Bronchial smooth muscle cell (primary cell): Measurements from ENCODE around the gene BAD. TPM values are rescaled to one million over a fixed set of nuclear protein-coding genes. Genes with fewer than 3 reads are reported as not detected.

ENCODE experiments used
- total RNA-seq: library from RNA; depleted of rRNA; stranded (reverse); fragments of >200 nt; gene quantifications from 2 replicates; pipeline ENCODE4 v1.2.1, GENCODE V29; 2014

The BAD gene
- 43.1 and 65.1 TPM in 2 replicates for total RNA-seq

DNA sequence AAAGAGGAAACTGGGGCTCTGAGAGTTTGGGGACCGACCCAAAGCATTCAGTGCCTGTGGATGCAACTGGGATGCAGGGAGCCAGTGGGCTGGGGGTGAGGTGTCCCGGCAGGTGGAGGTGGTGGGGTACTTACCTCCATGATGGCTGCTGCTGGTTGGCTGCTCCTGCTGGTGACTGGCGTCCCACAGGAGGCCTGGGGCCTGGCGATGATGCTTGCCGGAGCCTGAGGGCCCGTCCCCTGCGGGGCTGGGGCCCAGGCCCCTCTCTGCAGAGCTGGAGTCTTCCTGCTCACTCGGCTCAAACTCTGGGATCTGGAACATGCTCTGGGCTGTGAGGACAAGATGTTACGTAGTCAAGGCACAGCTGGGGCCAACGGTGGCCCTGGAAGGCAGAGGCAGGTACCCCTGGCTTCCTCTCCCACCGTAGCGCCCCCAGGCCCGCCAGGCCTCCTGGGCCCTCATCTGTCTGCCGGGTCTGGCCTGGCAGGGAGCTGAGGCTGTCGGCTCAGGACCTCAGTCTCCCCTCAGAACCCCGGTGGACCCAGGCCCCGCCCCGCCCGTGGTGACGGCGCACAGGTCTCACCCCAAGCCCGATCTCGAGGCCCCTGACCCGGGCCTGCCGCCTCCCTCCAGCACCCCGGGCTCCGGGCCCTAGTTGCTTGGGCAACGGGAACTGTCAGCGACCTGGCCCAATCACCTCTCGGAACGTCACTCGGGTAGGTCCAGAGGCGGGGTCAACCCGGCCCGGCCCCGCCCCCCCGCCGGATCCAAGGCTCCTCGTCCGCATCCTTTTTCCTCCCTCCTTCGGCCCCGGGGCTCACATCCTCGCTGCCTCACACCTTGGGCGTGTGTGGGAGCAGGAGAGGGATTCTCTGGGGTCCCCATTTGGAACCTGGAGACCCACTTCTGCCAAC is at the start of gene BAD:
BAD (minus strand) TSS at position 618 of the 914 bp plus-strand sequence; CDS start at position 321, 297 bp downstream.

DNA sequence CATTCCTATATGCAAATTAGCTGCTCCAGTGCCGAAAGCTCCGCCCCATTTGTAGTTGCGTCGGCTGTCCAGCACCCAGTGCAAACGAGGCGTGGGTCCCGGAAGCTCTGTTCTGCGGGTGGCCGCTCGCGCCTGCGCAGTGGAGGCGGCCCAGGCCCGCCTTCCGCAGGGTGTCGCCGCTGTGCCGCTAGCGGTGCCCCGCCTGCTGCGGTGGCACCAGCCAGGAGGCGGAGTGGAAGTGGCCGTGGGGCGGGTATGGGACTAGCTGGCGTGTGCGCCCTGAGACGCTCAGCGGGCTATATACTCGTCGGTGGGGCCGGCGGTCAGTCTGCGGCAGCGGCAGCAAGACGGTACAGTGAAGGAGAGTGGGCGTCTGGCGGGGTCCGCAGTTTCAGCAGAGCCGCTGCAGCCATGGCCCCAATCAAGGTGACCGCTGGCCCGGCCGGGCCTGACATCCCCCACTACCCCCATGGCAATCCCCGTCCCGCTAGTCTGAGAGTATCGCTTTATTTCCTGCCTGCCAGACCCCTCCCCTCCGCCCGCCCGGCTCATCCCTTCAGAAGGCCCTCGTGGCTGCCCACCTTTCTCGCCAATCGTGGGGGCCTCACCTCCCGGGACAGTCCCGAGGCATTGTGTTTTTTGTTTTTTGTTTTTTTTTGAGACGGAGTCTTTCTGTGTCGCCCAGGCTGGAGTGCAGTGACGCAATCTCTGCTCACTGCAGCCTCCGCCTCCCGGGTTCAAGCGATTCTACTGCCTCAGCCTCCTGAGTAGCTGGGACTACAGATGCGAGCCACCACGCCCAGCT is 33.7 kb upstream of the BAD start, which contains the start of gene PRDX5:
PRDX5 (plus strand) TSS at position 161 of the 805 bp plus-strand sequence; CDS start at position 256, 95 bp downstream.

DNA sequence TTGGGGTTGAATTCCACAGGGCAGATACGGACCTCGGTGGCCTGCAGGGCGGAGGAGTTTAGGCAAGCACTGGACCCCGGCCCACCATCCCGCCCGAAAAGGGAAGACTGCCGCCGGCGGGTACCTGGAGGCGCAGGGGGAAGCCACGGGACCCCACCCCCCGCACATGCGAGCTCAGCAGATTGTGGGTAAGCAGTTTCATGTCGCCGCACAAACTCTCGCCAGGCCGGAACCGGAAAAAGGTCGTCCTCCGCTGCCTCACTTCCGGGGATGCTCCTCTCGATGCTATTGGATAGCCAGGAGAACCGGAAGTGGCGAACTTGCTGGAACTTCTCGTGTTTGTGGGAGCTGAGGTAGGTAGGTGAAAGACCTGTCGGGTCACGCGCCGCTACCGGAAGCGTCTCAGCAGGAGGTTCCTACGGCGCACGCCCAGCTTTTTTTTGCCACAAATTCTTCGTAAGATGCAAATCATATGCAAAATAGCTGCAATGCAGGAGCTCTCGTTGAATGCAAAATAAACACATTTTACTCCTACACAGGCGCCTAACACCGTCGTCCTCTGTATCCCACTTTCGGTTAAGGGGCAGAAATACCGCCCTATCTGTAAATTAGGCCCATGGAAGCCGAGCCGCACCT is 33.0 kb upstream of the BAD start, which contains the start of gene TRMT112:
TRMT112 (minus strand) TSS at position 235 of the 636 bp plus-strand sequence; CDS start at position 202, 33 bp downstream.

DNA sequence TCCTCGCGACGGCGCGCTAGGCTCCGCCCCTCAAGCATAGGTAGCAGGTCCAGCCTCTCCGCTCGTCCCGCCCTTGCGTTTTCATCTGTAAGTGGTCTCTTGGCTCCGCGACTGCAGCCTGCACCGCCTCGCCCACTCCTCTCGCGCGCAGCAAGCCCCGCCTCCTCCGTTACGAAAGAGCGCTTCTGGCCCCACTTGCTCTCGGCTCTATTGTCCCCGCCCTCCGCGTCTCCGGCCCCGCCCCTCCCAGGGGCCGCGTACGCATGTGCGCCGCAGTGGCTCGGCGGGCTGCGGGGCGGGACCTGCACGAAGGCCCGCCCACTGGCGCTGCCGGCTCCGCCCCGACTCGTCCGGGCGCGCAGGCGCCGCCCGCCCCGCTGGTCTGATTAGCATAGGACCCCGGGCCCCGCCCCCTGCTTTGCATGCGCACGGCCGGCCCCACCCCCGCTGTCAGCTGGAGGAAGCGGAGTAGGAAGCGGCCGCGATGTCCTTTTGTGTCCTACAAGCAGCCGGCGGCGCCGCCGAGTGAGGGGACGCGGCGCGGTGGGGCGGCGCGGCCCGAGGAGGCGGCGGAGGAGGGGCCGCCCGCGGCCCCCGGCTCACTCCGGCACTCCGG is 20.7 kb upstream of the BAD start, which contains the start of gene ESRRA:
ESRRA (plus strand) TSS at position 450 of the 616 bp plus-strand sequence. CDS start 1,656 bp downstream, outside the sequence.

DNA sequence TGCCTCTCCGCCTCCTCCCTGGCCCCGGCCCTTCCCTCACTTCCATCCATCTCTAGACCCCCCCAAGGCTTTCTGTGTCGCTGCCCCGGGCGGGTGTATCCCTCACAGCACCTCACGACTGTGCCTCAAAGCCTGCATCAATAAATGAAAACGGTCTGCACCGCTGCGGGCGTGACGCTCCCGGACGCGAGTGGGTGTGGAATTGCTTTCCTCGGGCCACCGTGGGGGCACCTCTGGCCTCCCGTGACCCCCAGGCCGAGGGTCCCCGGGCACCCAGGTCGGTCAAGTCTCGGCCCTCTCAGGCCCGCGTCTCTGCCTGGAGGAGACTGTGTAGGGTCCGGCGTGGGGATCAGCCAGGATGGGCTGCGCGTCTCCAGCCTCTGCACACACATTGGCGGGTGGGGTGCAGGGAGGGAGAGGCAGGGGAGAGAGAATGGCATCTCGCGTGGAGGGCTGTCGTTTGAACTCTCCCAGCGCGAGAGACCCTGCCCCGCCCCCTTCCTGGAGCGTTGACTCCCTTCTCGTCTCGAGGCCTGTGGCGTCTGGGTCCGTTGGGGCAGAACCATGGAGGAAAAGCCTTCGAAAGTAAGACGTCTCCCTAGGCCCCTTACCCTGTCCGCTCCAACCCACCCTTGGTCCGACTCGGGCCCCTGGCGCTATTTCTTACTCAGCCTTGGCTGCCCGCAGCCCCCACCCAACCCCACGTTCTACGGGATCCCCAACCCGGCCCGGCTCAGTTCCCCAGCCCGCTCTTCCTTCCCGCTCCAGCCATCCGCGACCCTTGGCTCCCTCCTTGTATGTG is 15.6 kb upstream of the BAD start, which contains the start of gene CATSPERZ:
CATSPERZ (plus strand) TSS at position 512 of the 802 bp plus-strand sequence; CDS start at position 565, 53 bp downstream.

DNA sequence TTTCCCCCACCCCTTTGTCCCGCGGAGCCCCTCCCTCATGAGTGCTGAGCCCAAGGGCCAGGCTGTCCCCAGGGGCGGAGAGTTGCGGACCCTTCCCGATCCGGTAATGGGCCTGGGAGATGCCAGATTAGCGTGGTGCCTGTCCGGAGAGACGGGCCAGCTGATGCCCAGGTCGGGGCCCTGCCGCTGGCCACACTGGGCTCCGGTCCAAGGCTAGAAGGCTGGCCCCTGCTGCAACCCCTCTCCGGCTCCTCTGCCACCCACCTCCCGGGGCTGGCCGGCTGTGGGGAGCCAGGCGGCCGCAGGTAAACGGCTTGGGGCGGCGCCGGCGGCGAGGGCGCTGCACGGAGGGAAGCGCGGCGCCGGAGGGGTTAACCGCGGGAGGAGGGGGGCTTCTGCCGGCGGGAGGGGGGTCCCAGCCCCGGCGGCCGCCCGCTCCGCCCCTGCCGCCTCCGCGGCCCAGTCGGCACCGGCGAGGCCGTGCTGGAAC is 6.8 kb upstream of the BAD start, which contains the start of gene KCNK4:
KCNK4 (plus strand) TSS at position 41 of the 490 bp plus-strand sequence. CDS start 1,717 bp downstream, outside the sequence.

DNA sequence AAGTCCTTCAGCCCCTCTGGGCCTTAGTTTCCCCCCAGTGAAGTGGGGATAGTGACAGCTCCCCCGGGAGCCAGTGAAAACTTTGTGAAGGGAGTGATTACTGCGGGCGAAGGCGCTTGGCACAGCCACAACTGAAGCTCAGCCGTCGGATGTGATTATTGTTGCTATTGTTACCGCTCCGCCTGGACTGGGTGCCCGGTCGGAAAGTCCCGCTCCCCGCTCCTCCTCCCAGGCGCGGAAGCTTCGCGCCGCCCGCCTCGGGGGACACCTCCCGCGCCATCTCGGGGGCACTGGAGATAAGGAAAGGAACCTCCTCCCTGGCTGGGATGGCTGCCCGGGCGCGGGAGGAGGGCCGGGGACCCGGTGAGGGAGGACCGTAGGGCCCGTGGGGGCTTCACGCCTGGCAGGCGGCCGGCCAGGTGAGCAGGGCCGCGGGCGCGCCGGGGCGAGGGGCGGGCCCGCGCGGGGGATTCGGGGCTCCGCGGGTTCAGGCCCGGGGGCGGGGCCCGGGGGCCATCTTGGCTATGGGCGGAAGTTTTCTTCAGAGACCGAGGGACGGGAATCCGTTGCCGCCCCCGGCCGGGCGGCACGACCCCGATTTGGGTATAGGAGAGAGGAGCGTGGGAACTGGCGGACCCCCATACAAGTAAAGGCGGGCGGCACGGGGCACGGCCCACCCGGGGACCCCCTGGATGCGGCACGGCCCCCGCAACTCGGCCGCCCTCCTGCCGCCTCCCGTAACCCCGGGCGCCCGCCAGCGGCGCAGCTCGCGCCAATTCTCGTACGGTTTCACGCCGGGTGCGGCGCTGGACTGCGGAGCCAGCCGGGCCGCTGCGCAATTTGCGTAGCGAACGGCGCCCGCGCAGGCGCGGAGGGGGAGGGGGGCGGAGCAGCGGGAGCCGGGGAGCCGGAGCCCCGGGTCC is 758 bp upstream of the BAD start, which contains the start of gene GPR137:
GPR137 (plus strand) TSS at position 887 of the 923 bp plus-strand sequence. CDS start 677 bp downstream, outside the sequence.

DNA sequence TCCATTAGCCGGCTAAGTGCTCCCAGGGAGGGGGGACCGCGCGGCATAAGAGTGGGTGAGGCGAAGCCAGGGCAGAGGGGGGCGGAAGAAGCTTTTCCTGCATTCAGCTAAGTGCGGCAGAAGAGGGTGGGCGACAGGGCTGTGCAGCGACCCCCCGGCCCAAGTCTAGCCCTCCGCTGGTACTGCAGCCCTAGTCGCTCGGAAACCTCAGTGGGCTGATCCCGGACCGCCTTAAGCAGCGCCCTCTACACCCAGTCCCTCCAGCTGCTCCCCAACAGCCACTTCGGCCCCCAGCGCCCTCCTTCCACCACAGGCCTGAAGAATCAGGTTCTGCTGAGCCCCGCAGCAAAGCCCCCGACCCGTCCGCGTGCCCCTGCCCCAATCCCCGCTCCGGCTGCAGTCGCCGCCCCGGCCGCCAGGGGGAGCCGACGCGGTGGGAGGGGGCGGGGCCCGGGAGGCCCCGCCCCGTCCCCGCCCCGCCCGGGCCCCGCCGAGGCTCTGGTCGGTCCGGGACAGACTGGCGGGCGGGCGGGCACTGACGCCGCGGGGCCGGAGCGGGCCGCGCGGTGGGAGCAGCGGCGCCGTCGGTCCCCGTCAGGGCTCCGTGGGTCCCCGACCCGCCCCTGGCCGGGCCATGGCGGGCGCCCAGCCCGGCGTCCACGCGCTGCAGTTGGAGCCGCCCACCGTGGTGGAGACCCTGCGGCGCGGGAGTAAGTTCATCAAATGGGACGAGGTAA is 33.3 kb downstream of the BAD start, which contains the start of gene PLCB3:
PLCB3 (plus strand) TSS at position 515 of the 737 bp plus-strand sequence; CDS start at position 635, 120 bp downstream.

DNA sequence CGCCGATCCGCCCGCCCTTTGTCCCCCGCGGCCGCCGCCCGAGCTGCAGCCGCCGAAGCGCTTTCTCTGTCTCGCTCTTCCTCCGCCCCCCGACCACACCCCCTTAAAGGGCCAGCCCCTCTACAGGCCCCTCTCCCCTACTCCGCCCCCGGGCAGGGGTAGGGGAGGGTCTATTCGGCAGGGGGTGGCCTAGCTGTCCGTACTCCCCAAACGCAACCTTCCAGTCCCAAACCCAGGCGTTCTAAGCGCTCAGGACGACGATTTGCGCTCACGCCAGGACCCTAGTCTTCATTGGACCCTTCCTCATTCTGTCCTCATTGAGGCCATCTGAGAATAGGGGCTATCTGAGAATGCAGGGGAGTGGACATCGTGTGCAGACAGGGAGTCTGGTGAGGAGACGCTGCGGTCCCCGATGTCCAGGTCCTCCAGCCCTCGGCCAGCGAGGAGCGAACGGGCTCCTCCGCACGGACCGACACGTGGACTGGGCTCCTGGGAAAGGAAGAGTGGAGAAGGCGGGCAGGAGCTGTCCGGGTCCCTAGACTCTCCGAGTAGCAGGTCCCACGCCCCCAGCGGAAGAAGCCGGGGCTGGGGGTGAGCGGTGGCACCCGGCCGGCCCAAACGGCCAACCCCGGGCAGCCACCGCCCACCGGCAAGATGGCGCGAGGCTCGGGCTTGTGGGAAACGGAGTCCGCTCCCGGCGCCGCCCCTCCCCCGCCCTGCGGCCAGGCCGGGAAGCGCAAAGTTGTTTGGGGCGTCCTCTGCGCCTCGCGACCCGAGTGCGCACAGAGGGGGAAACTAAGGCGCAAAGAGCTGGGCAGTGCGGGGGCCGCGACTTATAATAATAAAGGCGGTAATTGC is 37.4 kb downstream of the BAD start, which contains the start of gene PPP1R14B:
PPP1R14B (minus strand) TSS at position 73 of the 858 bp plus-strand sequence. CDS start 270 bp downstream, outside the sequence.

DNA sequence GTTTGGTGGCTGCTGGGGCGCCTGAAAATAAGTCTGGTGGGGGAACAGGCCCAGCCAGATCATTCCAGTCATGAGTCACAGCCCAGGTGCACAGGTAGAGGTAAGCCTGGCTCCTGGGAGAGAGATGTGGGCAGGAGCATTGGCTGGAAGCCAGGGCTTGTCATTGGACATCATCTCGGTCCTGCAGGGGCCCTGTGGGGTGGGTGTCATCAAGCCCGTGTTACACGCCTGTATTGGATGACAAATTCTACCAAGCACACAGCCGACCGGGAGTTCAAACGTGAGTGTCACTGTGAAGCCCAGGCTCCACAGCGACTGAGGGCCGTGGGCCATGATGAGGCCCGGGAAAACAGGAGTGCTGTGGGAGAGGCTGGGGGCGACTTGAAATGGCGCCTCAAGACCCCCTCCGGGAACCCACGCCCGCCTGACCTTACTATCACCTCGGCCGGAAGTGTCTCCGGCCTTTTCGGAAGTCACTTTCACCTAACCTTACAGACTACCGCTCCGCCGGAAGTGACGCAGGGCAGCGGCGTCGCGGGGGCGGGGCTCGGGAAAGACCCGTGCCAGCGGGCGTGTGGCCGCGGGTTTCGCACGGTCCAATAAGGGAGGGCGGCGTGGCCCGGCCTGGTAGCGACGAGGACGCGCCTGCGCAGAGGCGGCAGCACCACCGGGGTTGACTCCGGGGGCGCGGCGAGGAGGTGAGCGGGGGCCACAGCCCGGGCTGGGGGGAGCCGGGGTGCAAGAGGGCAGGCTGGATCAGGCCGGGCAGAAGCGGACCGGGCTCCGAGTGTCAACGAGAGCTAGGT is 43.8 kb downstream of the BAD start, which contains the start of gene FKBP2:
FKBP2 (plus strand) TSS at position 661 of the 806 bp plus-strand sequence. CDS start 1,293 bp downstream, outside the sequence.

DNA sequence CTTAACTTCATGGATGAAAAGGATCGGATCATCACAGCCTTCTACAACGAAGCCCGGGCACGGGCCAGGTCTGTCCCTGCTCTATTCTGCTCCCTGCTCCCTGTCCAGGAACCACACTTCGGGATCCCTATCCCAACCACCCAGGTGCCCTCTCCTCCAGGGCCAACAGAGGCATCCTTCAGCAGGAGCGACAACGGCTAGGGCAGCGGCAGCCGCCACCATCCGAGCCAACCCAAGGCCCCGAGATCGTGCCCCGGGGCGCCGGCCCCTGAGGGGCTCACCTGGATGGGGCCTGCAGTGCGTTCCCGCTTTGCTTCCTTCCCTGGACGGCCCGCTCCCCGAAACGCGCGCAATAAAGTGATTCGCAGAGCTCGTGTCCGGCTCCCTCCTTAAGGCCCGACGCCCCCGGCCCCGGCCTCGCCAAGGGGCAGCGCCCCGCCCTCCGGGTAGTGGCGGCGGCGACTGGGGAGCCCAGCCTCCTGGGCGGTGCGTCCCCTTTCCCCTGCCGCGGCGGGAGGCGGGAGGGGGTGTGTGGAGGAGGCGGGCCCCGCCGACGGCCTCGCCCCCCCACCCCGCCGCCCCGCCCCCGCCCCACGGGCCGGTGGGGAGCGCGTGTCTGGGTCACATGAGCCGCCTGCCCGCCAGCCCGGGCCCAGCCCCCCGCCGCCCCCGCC is 50.4 kb downstream of the BAD start, which contains the start of gene VEGFB:
VEGFB (plus strand) TSS at position 672 of the 674 bp plus-strand sequence. CDS start 250 bp downstream, outside the sequence.

DNA sequence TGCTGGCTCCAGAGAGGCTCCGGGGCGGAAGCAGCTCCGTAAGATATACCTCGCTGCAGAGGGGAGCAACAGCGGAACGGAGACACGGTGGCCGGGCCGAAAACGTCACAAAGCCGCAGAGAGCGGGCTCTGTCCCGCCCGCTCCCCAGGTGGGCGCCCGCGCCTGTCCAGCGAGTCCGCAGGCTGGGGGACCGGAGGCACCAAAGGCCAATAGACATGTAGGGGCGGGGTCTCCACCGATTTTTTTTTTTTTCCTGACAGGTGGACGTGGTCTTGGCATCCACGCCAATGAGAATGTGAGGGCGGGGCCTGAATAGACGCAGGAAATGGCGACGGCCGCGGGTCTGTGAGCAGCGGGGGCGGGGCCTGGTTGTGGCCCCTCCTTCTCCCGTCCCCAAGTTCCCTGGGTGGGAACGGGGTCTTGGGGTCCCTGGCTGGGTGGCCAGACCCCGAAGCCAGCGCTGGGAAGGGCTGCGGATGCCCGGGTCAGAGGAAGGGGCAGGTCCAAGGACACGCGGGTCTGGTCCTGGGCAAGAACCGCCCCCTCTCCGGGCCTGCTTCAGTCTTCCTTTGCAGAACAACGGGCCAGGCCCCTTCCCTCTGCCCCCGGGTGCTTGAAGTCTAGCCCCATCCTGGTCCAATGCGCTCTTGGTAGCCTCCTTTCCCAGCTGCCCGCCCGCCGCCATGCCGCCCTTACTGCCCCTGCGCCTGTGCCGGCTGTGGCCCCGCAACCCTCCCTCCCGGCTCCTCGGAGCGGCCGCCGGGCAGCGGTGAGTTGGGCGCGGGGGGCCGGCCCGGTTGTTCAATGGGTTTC is 54.1 kb downstream of the BAD start, which contains the start of gene DNAJC4:
DNAJC4 (plus strand) TSS at position 378 of the 814 bp plus-strand sequence; CDS start at position 685, 307 bp downstream.

DNA sequence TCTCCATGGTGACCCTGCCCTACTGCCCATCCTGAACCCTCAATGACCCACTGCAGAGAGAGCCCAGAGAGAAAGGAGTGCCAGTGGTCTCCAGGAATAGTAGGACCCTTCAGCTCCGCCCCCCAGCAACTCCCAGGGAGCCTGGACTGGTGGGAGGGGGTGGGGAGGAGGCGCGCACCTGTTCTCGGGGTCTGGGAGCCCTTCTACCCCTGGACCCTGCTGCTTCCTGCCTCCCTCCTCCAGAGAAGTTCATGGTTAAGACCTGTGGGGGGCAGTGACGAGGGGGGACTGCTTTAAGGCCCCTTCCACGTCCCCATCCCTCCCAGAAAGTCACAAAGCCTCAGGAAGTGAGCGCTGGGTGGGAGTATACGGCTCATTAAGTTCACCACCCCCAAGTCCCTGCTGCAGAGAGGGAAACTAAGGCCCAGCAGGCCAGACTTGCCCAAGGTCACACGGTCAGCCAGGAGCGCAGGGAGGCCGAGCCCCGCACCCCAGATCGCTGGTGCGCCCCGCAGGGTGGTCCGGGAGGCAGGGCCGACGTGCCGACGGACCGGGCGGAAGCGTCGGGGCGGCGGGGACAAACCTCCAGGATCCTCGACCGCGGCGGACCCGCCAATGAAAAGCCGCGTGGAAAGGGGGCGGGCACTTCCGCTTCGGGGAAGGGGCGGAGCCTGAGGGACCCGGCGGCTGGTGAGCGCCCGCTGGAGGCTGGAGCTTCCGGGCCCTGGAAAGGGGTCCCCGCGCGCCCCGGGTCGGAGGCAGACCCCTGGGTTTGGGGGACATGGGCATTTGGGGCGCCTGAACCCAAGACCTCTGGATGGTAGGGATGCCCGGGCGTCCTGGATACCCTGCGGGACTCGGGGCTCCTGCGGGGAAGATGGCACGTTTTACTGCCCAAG is 58.6 kb downstream of the BAD start, which contains the start of the genes NUDT22 and TRPT1:
NUDT22 (plus strand) TSS at position 667 of the 899 bp plus-strand sequence. CDS start 379 bp downstream, outside the sequence.
TRPT1 (minus strand) TSS at position 579 of the 899 bp plus-strand sequence; CDS start at position 253, 326 bp downstream.

